ENCODE data around the gene CACNG7. TPM values are rescaled to one million over a fixed set of nuclear protein-coding genes. Genes with fewer than 3 reads are reported as not detected.

CACNG7 gene
- total RNA-seq, 1 donor from 2014 or later, result not detected

GRCh38 chr19:53876651-53877224 is 32.3 kb upstream of the CACNG7 start:
- DNase-seq (ENCODE audit: low spot score), result no peak
- intact Hi-C loops (cut with DNase I), result no loop called here

- intact Hi-C loops (cut with DNase I), result no loop called here
Observed at GRCh38 chr19:53877361-53877766, 31.7 kb upstream of the CACNG7 start.

GRCh38 chr19:53878776-53879139 is 30.3 kb upstream of the CACNG7 start:
- no peak for DNase-seq (ENCODE audit: low spot score)
- intact Hi-C loops (cut with DNase I), result no loop called here

More at GRCh38 chr19:53877361-53877766, 31.7 kb upstream of the CACNG7 start:
- no peak for DNase-seq (ENCODE audit: low spot score)

- peak; percentile 97 for DNase-seq (ENCODE audit: low spot score)
- intact Hi-C loops (cut with DNase I), result no loop called here
Observed at GRCh38 chr19:53879140-53880081, 29.7 kb upstream of the CACNG7 start.

GRCh38 chr19:53880711-53881481 is 28.2 kb upstream of the CACNG7 start:
- no peak for DNase-seq (ENCODE audit: low spot score)
- intact Hi-C loops (cut with DNase I), result no loop called here

- intact Hi-C loops (cut with DNase I), result no loop called here
- no peak for DNase-seq (ENCODE audit: low spot score)
Observed at GRCh38 chr19:53881482-53882390, 27.3 kb upstream of the CACNG7 start, which contains the start of gene PRKCG. PRKCG (plus strand) TSS chr19:53882197; CDS start chr19:53882495, 298 bp downstream.

- no peak for DNase-seq (ENCODE audit: low spot score)
- intact Hi-C loops (cut with DNase I), result no loop called here
Observed at GRCh38 chr19:53882391-53883050, 26.6 kb upstream of the CACNG7 start.

GRCh38 chr19:53883231-53883661 is 25.8 kb upstream of the CACNG7 start:
- DNase-seq (ENCODE audit: low spot score), result no peak
- intact Hi-C loops (cut with DNase I), result no loop called here

- no peak for DNase-seq (ENCODE audit: low spot score)
- intact Hi-C loops (cut with DNase I), result no loop called here
Observed at GRCh38 chr19:53883741-53884140, 25.3 kb upstream of the CACNG7 start.

GRCh38 chr19:53884256-53884655 is 24.8 kb upstream of the CACNG7 start:
- intact Hi-C loops (cut with DNase I), result no loop called here
- DNase-seq (ENCODE audit: low spot score), result no peak

- no peak for DNase-seq (ENCODE audit: low spot score)
- intact Hi-C loops (cut with DNase I), result no loop called here
Observed at GRCh38 chr19:53885036-53885435, 24.0 kb upstream of the CACNG7 start.

GRCh38 chr19:53892301-53892980 is 16.6 kb upstream of the CACNG7 start:
- intact Hi-C loops (cut with DNase I), result no loop called here
- no peak for DNase-seq (ENCODE audit: low spot score)

GRCh38 chr19:53892981-53893325 is 16.1 kb upstream of the CACNG7 start:
- no peak for DNase-seq (ENCODE audit: low spot score)
- intact Hi-C loops (cut with DNase I), result no loop called here

- intact Hi-C loops (cut with DNase I), result no loop called here
- DNase-seq (ENCODE audit: low spot score), result no peak
Observed at GRCh38 chr19:53894707-53895106, 14.4 kb upstream of the CACNG7 start.

- intact Hi-C loops (cut with DNase I), result no loop called here
Observed at GRCh38 chr19:53896682-53897081, 12.4 kb upstream of the CACNG7 start.

GRCh38 chr19:53897459-53897858 is 11.6 kb upstream of the CACNG7 start:
- intact Hi-C loops (cut with DNase I), result no loop called here
- no peak for DNase-seq (ENCODE audit: low spot score)

More at GRCh38 chr19:53896682-53897081, 12.4 kb upstream of the CACNG7 start:
- DNase-seq (ENCODE audit: low spot score), result no peak

- intact Hi-C loops (cut with DNase I), result no loop called here
- no peak for DNase-seq (ENCODE audit: low spot score)
Observed at GRCh38 chr19:53898166-53898565, 10.9 kb upstream of the CACNG7 start.

GRCh38 chr19:53898636-53899341 is 10.3 kb upstream of the CACNG7 start:
- no peak for DNase-seq (ENCODE audit: low spot score)
- intact Hi-C loops (cut with DNase I), result no loop called here
